GM10266 (cell line): ENCODE results near the gene KIAA1614.

Source experiments
- DNase-seq: peaks from one replicate; pipeline ENCODE4 v3.0.0; 2012; ENCODE audit errors: extremely low spot score
- CTCF ChIP-seq: IDR thresholded peaks from 2 replicates; pipeline ENCODE4 v1.5.1; 2012; ENCODE audit warnings: mild to moderate bottlenecking, low read depth; ENCODE audit not compliant: control insufficient read depth, insufficient read depth; ENCODE audit errors: missing control alignments

KIAA1614 gene

GRCh38 chr1:180898441-180899219 lies 14.1 kb upstream of the KIAA1614 start:
- DNase-seq, result no peak
- TF ChIP-seq CTCF, result no peak

GRCh38 chr1:180899262-180899661 lies 13.4 kb upstream of the KIAA1614 start:
- DNase-seq, result no peak
- TF ChIP-seq CTCF, result no peak

- no peak for TF ChIP-seq CTCF
- no peak for DNase-seq
These were observed 11.4 kb upstream of the KIAA1614 start for GRCh38 chr1:180901076-180901990.

GRCh38 chr1:180902541-180902940 lies 10.2 kb upstream of the KIAA1614 start:
- DNase-seq, result no peak

GRCh38 chr1:180905927-180906326 lies 6.8 kb upstream of the KIAA1614 start:
- TF ChIP-seq CTCF, result no peak
- DNase-seq, result no peak

More at GRCh38 chr1:180902541-180902940, 10.2 kb upstream of the KIAA1614 start:
- no peak for TF ChIP-seq CTCF

GRCh38 chr1:180906511-180906910 lies 6.2 kb upstream of the KIAA1614 start:
- no peak for DNase-seq
- TF ChIP-seq CTCF, result no peak
